T follicular helper cell (primary cell): ENCODE data around the gene VAPB.

ENCODE experiments used
- DNase-seq: peaks from one replicate; pipeline ENCODE4 v3.0.0-alpha.2; 2020; ENCODE audit warnings: low read depth

Gene VAPB

GRCh38 chr20:58463256-58463655 is 74.2 kb downstream of the VAPB start:
- no peak for DNase-seq

DNA sequence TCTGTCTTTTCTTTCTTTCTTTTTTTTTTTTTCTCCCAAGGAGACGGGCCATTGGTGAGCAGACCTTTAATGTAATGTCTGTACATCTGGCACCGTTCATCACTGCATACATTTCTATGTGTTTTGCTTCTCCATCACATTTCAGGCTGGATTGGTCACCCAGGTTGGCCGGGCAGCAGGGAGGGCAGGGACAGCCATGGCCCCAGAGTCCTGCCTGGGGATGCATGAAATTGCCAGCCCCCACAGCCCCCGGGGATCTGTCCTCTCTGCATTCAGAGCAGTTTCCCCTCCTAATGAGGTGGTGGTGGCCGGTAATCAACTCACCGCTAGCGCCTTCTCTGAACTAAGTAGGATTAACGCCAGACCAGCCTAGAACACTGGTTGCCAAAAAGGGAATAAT is 75.8 kb downstream of the VAPB start:
- no peak for DNase-seq

DNA sequence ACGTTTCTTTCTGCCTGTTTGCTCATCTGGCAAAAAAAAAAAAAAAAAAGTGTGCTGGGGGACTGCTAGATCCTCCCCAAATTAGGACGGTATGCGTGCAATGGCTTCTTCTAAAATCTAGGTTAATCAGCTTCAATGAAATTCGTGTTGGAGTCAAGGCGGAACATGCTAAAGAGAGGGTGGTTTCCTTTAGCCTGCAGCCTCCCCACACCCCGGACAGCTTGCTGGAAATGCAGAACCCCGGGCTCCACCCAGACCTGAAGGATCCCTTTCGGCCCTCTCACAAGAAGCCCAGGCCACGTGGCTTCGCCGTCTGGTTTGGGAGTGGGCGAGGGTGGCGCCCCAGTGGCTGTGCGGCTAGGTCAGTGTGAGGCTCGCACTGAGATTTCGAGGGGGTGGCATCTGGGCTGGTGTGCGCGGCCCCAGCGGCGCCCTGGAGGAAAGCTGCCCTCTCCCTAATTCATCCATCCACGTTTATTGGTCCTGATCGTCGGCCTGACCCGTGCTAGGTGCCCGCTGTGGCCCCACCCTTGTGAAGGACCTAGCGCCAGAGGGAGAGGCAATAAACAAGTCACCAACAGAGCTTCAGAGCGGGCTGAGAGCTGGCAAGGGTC is 77.2 kb downstream of the VAPB start:
- DNase-seq = no peak

DNA sequence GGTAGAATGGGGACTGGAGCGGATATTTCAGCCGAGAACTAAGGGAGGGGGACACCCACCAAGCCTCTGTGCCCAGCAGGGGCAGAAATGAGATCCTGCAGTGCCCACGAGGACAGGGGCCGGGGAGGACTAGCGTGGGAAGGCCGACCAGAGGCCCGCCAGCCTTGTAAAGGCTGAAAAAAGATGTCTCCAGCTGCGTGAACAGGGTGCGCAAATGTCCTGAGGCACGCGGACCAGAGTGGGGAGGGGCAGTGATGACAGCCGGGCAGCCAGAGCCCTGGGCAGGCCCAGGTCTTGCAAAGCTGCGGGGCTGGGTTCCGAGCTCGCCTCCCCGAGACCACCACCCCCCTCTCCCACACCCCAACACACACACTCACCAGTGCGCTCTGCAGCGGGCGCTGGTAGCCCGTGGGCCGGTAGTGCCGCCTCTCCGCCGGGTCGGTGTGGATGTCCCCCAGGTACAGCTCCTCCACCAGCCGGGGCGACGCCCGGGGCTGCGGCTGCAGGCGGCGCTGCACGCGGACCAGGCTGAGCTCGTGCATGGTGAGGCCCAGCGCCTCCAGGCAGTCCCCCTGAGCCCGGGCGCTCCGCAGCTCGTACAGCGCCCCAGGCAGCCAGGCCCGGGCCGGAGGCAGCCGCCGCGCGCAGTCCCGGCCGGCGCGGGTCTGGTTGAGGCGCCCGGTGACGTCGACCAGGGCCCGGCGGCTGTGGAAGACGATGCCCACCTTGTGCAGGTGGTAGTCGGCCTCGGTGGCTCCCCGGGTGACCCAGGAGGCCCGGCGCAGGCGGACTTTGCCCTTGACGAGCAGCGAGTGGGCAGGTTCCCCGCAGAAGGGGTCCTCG is 77.9 kb downstream of the VAPB start:
- DNase-seq = no peak

- no peak for DNase-seq
Observed at GRCh38 chr20:58467572-58468527, 78.8 kb downstream of the VAPB start.

DNA sequence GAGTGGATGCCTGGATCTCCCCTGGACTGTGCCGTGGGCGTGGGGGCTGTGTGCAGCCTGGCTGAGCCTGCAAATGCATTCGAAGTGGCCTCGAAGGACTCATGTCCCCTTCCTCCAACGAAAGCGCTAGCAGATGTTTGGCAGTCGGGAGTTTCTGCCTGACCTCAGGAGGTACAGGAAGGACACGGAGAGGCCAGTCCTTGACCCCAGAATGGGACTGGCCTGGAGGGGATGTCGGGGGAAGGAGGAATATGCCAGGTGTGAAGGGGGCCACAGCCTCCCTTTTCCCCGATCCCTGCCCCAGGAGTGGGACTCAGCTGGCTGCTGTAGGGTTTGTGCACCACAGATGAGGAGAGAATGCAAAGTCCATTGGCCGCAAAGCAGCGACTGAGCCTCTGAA is 80.6 kb downstream of the VAPB start:
- no peak for DNase-seq

DNA sequence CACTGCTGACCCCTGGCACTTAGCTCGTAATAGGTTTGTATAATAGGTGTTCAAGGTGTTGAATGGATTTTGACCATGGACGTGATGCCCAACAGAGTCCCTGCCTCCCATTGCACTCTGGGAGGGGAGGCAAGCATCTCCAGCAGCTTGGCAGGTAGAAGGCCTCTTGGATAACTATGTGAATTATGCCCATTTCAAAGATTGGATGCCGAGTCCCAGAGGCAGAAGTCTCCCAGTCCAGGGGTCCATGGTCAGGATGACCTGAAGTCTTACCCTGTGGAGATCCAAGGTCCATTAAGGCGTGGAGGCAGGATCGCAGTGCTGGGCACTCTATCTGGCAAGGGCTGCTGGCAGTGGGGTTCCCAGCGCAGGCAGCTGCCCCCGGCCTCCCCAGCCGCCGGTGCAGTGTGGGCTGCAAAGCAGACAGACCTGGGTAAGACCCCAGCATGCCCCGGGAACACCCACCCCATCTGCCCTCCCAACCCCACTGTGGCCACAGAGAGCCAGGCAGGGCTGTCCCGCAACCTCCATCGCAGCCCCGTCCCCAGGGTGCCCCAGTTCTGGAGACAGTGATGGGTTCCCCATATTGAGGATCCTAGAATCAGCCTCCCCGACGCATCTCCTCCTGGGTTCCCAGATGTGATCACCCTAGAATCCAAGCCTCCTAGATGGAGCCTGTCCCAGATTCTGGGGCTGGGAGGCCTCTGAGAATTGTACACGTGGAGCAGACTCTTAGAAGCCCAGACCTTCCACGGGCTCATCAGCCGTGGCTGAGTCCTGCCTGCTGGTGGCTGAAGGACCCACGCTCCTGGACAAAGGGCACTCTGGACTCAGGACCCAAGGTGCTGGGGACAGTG is 81.5 kb downstream of the VAPB start:
- DNase-seq = no peak

GRCh38 chr20:58471193-58472164 is 82.5 kb downstream of the VAPB start:
- DNase-seq = no peak

- no peak for DNase-seq
Observed at GRCh38 chr20:58472273-58473018, 83.4 kb downstream of the VAPB start.

GRCh38 chr20:58473453-58474425 is 84.7 kb downstream of the VAPB start:
- no peak for DNase-seq

DNA sequence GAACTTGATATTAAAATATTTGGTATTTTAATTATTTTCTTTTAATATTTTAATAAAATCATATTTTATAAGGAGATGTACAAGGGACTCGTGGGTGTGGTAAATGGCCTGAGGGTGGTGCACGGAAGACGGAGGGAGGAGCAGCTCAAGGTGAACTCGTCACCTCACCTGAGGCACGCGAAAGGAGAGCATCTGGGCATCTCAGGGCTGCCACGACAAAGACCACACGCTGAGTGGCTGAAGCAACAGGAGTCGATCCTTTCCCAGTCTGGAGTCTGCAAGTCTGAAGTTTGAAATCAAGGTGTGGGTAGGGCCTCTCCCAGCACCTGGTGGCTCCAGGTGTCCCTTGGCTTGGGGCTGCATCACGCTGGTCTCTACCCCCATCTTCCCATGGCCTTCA is 86.4 kb downstream of the VAPB start:
- no peak for DNase-seq

DNA sequence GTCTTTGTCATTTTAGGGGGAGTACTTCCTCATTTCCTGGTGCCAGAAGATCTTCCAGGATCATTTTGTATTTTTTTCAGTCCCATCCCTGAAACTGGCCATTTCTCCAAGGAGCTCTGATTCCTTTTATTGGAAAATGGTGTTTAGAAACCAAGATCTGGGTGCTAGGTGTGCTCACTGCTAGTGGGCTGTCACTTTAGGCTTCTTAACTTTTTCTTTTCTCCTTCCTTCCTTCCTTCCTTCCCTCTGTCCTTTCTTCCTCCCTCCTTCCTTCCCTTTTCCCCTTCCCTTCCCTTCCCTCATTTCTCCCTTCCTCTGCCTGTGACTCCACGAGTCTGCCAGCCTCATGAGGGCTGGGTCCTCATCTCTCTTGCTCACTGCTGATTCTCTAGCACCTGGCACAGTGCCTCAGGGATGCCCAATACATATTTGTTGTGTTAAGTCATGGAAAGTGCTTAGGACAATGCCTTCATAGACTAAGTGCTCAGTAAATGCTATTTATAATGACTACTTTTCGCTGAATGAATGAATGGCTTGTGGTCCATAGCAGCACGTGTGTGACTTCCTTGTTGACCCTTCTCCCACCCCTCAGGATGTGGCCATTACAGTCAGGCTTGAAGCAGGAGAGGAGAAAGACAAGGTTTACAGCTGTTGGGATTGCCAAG is 89.2 kb downstream of the VAPB start:
- DNase-seq = no peak

DNA sequence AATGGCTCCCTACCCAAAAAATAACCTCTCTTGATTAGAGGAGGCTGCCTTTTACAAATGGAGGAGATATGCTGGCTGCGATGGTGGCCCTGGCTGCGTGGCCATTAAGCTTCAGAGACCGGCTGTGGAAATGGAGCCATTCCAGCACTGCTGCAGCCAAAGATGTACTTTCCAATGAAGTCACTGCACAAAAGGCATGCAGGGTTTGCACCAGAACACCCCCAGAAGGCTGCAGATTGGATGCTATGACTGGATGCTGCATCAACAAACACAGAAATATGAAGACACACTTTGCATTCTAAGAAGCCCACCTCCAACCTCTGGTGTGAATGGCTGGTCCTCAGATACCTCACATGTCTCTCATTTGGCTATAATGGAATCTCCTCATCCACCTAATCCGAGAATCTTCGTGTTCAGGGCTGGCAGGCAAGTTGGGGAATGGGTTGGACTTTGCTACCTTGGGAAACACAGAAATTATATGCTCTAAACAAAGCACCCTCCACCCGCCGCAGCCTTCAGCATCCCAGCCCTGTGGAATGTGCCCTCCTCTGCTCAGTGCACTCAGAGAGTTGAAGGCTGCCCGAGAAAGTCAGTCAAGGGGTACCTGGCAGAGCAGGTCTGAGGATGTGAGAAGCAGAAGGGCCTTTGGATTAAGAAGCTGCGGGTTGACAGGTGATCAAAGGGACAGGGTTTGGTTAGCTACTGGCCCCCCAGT is 90.9 kb downstream of the VAPB start:
- DNase-seq = no peak

DNA sequence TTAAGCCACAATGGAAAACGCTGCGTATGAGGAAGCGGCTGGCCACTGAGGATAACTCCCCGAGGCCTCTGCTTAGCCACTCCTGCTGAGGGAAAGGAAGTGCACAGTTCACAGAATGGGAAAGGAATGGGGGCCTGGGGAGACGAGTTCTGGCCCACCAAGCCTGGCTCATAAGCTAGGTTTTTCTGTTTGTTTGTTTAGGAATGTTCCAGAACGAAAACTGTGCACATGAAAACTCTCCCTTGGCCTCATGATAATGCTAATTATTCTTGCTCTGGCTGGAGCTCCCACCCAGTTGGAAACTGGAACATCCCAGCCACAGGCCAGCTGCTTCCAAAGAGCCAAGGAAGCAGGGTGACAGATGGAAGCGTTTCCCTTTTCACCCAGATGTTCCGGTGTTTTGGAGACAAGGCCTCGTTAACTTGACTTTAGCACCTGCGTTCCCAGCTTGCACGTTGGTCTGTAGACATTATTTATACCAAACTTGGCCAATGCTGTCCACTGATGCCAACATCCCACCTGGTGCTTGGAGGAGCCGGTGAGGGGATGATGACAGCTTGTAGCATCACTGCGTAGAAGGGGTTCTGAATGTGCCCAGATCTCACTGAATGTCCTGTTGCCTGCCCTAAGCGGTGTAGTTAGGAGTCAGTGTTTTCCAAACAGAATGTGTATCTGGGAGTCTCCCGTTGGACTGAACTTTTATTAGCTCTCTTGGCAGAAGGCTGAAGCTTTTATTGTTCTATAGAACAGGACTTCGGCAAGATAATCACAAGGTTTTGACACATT is 91.7 kb downstream of the VAPB start:
- no peak for DNase-seq

GRCh38 chr20:58481481-58482021 is 92.5 kb downstream of the VAPB start:
- peak; percentile 41 for DNase-seq

GRCh38 chr20:58482416-58482815 is 93.4 kb downstream of the VAPB start:
- no peak for DNase-seq
